Neural progenitor cell (in vitro differentiated cells): Measurements from ENCODE around the gene CYP26C1. TPM values are rescaled to one million over a fixed set of nuclear protein-coding genes. Genes with fewer than 3 reads are reported as not detected.

Source experiments
- DNase-seq: peaks from one replicate; pipeline ENCODE4 v3.0.0-alpha.2; 2016; ENCODE audit warnings: low spot score
- H2AFZ ChIP-seq: fragments of 200-600 bp; sonication (generic); replicated peaks from 2 replicates; pipeline ENCODE4 v1.6.1; 2016; ENCODE audit warnings: antibody characterized with exemption
- H3F3A ChIP-seq: fragments of 200-600 bp; sonication (generic); 2 replicates; pipeline ENCODE4 v1.6.1; 2016; ENCODE audit warnings: antibody characterized with exemption, low read depth
- H3K27ac ChIP-seq: fragments of 200-600 bp; sonication (generic); 2 replicates; pipeline ENCODE4 v1.5.1; 2016; ENCODE audit warnings: mild to moderate bottlenecking
- H3K27me3 ChIP-seq: fragments of 200-600 bp; sonication (generic); 2 replicates; pipeline ENCODE4 v1.6.1; 2016; ENCODE audit warnings: mild to moderate bottlenecking, moderate library complexity
- H3K36me3 ChIP-seq: fragments of 200-600 bp; sonication (generic); 2 replicates; pipeline ENCODE4 v1.5.1; 2016
- H3K4me1 ChIP-seq: fragments of 200-600 bp; sonication (generic); 2 replicates; pipeline ENCODE4 v1.6.1; 2016; ENCODE audit warnings: mixed run types
- H3K4me2 ChIP-seq: fragments of 200-600 bp; sonication (generic); 2 replicates; pipeline ENCODE4 v1.6.1; 2016
- H3K4me3 ChIP-seq: fragments of 200-600 bp; sonication (generic); 2 replicates; pipeline ENCODE4 v1.5.1; 2016
- H3K79me2 ChIP-seq: fragments of 200-600 bp; sonication (generic); 2 replicates; pipeline ENCODE4 v1.6.1; 2016; ENCODE audit warnings: low read depth
- H3K9ac ChIP-seq: fragments of 200-600 bp; sonication (generic); 2 replicates; pipeline ENCODE4 v1.6.1; 2016
- H3K9me3 ChIP-seq: fragments of 200-600 bp; sonication (generic); 2 replicates; pipeline ENCODE4 v1.5.1; 2016; ENCODE audit warnings: low read depth
- H4K20me1 ChIP-seq: fragments of 200-600 bp; sonication (generic); 2 replicates; pipeline ENCODE4 v1.6.1; 2016; ENCODE audit warnings: low read depth
- H3K27ac Mint-ChIP-seq: 3 replicates; pipeline ENCODE4 v1.8.0; 2021; ENCODE audit warnings: mixed read lengths
- H3K27me3 Mint-ChIP-seq: 2 replicates; pipeline ENCODE4 v1.8.0; 2022; ENCODE audit warnings: low read depth, mild to moderate bottlenecking, inconsistent platforms, moderate library complexity, mixed read lengths; ENCODE audit not compliant: insufficient read depth
- H3K36me3 Mint-ChIP-seq: 3 replicates; pipeline ENCODE4 v1.8.0; 2021; ENCODE audit warnings: mixed read lengths
- H3K4me1 Mint-ChIP-seq: 3 replicates; pipeline ENCODE4 v1.8.0; 2021; ENCODE audit warnings: mixed read lengths
- H3K4me3 Mint-ChIP-seq: 3 replicates; pipeline ENCODE4 v1.8.0; 2021; ENCODE audit warnings: mild to moderate bottlenecking, moderate library complexity, mixed read lengths
- H3K9me3 Mint-ChIP-seq: 3 replicates; pipeline ENCODE4 v1.8.0; 2020; ENCODE audit warnings: mixed read lengths
- CTCF ChIP-seq: fragments of 200-600 bp; sonication (generic); IDR thresholded peaks from 2 replicates; pipeline ENCODE4 v1.5.1; 2017; ENCODE audit warnings: antibody characterized with exemption, mild to moderate bottlenecking
- EZH2 ChIP-seq: fragments of 200-600 bp; sonication (generic); IDR thresholded peaks from 2 replicates; pipeline ENCODE4 v1.6.1; 2017; ENCODE audit warnings: antibody characterized with exemption, mild to moderate bottlenecking, moderate library complexity
- EZH2phosphoT487 ChIP-seq: fragments of 200-600 bp; sonication (generic); IDR thresholded peaks from 2 replicates; pipeline ENCODE4 v1.6.1; 2017; ENCODE audit warnings: antibody characterized with exemption
- total RNA-seq: library from RNA; depleted of rRNA; stranded (reverse); fragments of >200 nt; gene quantifications from 2 replicates; pipeline ENCODE4 v1.2.3, GENCODE V29; 2015; ENCODE audit warnings: low replicate concordance

CYP26C1 gene
- total RNA-seq, 1 donor from 2014 or later = 0.04 TPM

GRCh38 chr10:93076871-93077270, 16.3 kb downstream of the CYP26C1 start:
- Histone ChIP-seq H3K9me3 (no peaks in the 10 kb centered on the region), H3K79me2 (peaks cover 48% of the 10 kb centered on the region), H3K36me3 (no peaks in the 10 kb centered on the region), H3F3A (peaks cover 25% of the 10 kb centered on the region), H3K27ac (no peak overlapping the region), H3K4me3 (no peak overlapping the region), H4K20me1 (peaks cover 13% of the 10 kb centered on the region), H3K4me1 (peaks cover 17% of the 10 kb centered on the region), H3K27me3 (peaks cover 52% of the 10 kb centered on the region), H3K4me2 (no peak overlapping the region), H3K9ac (no peak overlapping the region), H2AFZ (no peak overlapping the region)
- H3K9me3 Mint-ChIP-seq = no peaks in the 10 kb centered on the region
- TF ChIP-seq EZH2 = no peak
- no peak for TF ChIP-seq EZH2phosphoT487
- no peak for TF ChIP-seq CTCF
- H3K27ac Mint-ChIP-seq = no peak overlapping the region
- peaks cover 50% of the 10 kb centered on the region for H3K27me3 Mint-ChIP-seq
- H3K4me3 Mint-ChIP-seq = no peak overlapping the region
- no peak for DNase-seq
- H3K4me1 Mint-ChIP-seq = peaks cover 22% of the 10 kb centered on the region
- H3K36me3 Mint-ChIP-seq = no peaks in the 10 kb centered on the region

- no peak overlapping the region for H3K4me3 ChIP-seq
- no peak overlapping the region for H2AFZ ChIP-seq
- H3K27me3 ChIP-seq = peaks cover 41% of the 10 kb centered on the region
- H3K4me1 Mint-ChIP-seq = peaks cover 20% of the 10 kb centered on the region
- no peak overlapping the region for H3K4me3 Mint-ChIP-seq
- no peaks in the 10 kb centered on the region for H3K36me3 Mint-ChIP-seq
- peaks cover 15% of the 10 kb centered on the region for H3F3A ChIP-seq
- TF ChIP-seq CTCF (no peak), EZH2phosphoT487 (no peak), EZH2 (no peak)
- no peak overlapping the region for H3K4me2 ChIP-seq
- DNase-seq = no peak
- H3K79me2 ChIP-seq = peaks cover 44% of the 10 kb centered on the region
- peaks cover 39% of the 10 kb centered on the region for H3K27me3 Mint-ChIP-seq
- peaks cover 8% of the 10 kb centered on the region for H3K4me1 ChIP-seq
- H4K20me1 ChIP-seq = peaks cover 3% of the 10 kb centered on the region
- no peak overlapping the region for H3K27ac ChIP-seq
- no peaks in the 10 kb centered on the region for H3K9me3 Mint-ChIP-seq
- H3K27ac Mint-ChIP-seq = no peak overlapping the region
- no peak overlapping the region for H3K9ac ChIP-seq
- H3K9me3 ChIP-seq = no peaks in the 10 kb centered on the region
- no peaks in the 10 kb centered on the region for H3K36me3 ChIP-seq
Measured at GRCh38 chr10:93077860-93078337, 17.3 kb downstream of the CYP26C1 start.

- TF ChIP-seq EZH2 (no peak), CTCF (no peak), EZH2phosphoT487 (no peak)
- no peaks in the 10 kb centered on the region for H3K9me3 ChIP-seq
- peaks cover 11% of the 10 kb centered on the region for H3F3A ChIP-seq
- H4K20me1 ChIP-seq = no peaks in the 10 kb centered on the region
- H3K79me2 ChIP-seq = peaks cover 25% of the 10 kb centered on the region
- H3K9ac ChIP-seq = no peak overlapping the region
- H3K27me3 Mint-ChIP-seq = peaks cover 27% of the 10 kb centered on the region
- H3K27ac ChIP-seq = no peak overlapping the region
- H3K4me1 ChIP-seq = peaks cover 4% of the 10 kb centered on the region
- H3K4me2 ChIP-seq = no peak overlapping the region
- DNase-seq = no peak
- H3K4me1 Mint-ChIP-seq = peaks cover 14% of the 10 kb centered on the region
- no peak overlapping the region for H3K4me3 Mint-ChIP-seq
- no peaks in the 10 kb centered on the region for H3K9me3 Mint-ChIP-seq
- peaks cover 22% of the 10 kb centered on the region for H3K27me3 ChIP-seq
- no peak overlapping the region for H3K4me3 ChIP-seq
- no peaks in the 10 kb centered on the region for H3K36me3 ChIP-seq
- H3K27ac Mint-ChIP-seq = no peak overlapping the region
- H3K36me3 Mint-ChIP-seq = no peaks in the 10 kb centered on the region
- H2AFZ ChIP-seq = no peak overlapping the region
Measured at GRCh38 chr10:93079663-93080349, 19.2 kb downstream of the CYP26C1 start.
